ENCODE data around the gene ITGB4. TPM values are rescaled to one million over a fixed set of nuclear protein-coding genes. Genes with fewer than 3 reads are reported as not detected.
A peak's percentile ranks its signal among the peaks of the same experiment; 100 is the strongest.

The ITGB4 gene
- total and polyA plus RNA-seq, 9 of the 15 experiments (the other 6 are each of a cell fraction or from before 2014, with no cell fraction given), result 0.05 to 2.8 (median 0.76) TPM; not detected in 3

DNA sequence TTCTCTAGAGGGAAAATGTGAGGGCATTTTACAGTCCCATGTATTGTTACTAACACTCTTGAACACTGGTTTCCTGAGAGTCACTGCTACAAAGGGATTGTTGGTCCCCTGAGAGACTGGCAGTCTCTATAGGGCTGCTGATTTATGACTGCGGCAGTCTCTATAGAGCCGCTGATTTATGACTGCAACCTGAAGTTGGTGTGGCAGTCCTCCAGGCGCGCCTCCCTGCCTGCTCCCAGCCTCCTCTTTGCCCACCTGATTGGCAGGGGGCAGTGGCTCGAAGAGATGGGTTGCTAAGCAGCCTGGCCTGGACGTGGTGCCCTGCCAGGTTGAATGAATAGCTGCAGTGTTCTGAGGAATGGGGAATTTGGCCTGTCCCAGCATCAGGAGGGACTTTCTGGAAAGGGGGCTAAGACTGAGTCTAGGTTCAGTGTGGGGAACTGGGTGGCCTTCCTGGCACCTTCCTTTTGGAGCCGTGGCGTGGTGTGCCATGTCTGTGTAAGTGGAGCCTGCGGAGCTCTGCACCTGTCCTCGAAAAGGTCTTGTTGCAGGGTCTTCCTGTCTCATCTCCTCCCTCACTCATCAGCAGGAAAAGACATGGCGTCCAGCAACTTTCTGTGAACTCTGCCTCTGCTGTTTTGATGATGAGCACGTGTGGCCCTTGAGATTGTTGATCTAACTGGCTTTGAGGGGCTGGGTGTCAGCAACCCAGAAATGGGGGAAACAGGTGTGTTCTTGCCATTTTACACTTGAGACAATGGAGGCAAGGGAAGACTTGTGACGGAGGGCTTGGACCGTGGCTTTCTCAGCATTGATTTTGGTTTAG, 29.2 kb upstream of the ITGB4 start:
- Histone ChIP-seq H3K4me3 (no peak overlapping the region), H3K27me3 (ENCODE audit: control insufficient read depth in 2 of 2, insufficient read depth in 2 of 2, low read length in 2 of 2) (no peaks in the 10 kb centered on the region), H2AFZ (ENCODE audit: low read depth, low read length) (no peak overlapping the region), H3K9me3 (replicated peaks; ENCODE audit: control insufficient read depth, insufficient read depth, low read depth, low read length) (no peaks in the 10 kb centered on the region), H3K79me2 (ENCODE audit: control insufficient read depth, insufficient read depth, low read length) (0 out of 3 replicates have a peak, but pooled peaks cover 13% of the 10 kb centered on the region), H3K27ac (ENCODE audit: extremely low read depth, low read depth, low read length) (no peak overlapping the region), H3K36me3 (ENCODE audit: control insufficient read depth, insufficient read depth, low read length) (peaks cover 73% of the 10 kb centered on the region), H3K9ac (ENCODE audit: insufficient read depth in 1 of 2, low read depth in 2 of 2, low read length in 2 of 2) (0 out of 4 replicates have a peak overlapping the region, but pooled peaks of 1 of the 2 experiments have one; percentile 50), H3K9me1 (ENCODE audit: control insufficient read depth, insufficient read depth, low read length) (peaks cover 5% of the 10 kb centered on the region), H3K4me2 (ENCODE audit: insufficient read depth, low read length) (no peak overlapping the region), H3K4me1 (replicated peaks in 1 of 2; ENCODE audit: control insufficient read depth in 2 of 2, insufficient read depth in 2 of 2, low read length in 2 of 2) (no peaks in the 10 kb centered on the region; a peak in 1 of 5 replicates), H4K20me1 (replicated peaks; ENCODE audit: control insufficient read depth, insufficient read depth, low read length) (0 out of 2 replicates have a peak, but pooled peaks cover 11% of the 10 kb centered on the region)
- CTCF ChIA-PET (ENCODE audit: low intra/inter-chr PET ratio), result no interaction called here
- ATAC-seq (no peak), FAIRE-seq (no peak), DNase-seq (ENCODE audit: extremely low read depth in 1 of 4, low spot score in 3 of 4) (no peak)
- POLR2A ChIA-PET, result interaction anchor here (0.6 to 1.4 kb wide), 5 partner anchors 8 to 75 kb away, joined by 3 to 13 read pairs (median 3); a partner anchor contains a TSS
- in situ Hi-C loops (cut with MboI) (no loop called here), intact Hi-C loops (cut with micrococcal nuclease) (no loop called here)
- BruUV-seq (replicated peaks), result no TSS peak
- WGBS (ENCODE audit: insufficient coverage, low coverage, missing lambda C conversion rate), result 92% methylated on average over 14 of the region's 14 CpGs
- TF ChIP-seq HIVEP1 (CRISPR knock-in tag; IDR thresholded peaks at IDR 0.05) (no peak), SAFB (IDR thresholded peaks at IDR 0.05; ENCODE audit: borderline replicate concordance, low read depth, low read length) (no peak), ZFX (CRISPR knock-in tag; IDR thresholded peaks at IDR 0.05) (no peak), C11orf30 (IDR thresholded peaks at IDR 0.05; ENCODE audit: low read depth) (no peak), ILK (tag; IDR thresholded peaks at IDR 0.05; ENCODE audit: borderline replicate concordance, low read depth) (no peak), TAF15 (IDR thresholded peaks at IDR 0.05; ENCODE audit: low read depth, low read length) (no peak), ZNF217 (CRISPR knock-in tag; IDR thresholded peaks at IDR 0.05) (no peak), ZNF280B (CRISPR knock-in tag; IDR thresholded peaks at IDR 0.05) (no peak), ZNF133 (CRISPR knock-in tag; IDR thresholded peaks at IDR 0.05) (no peak), ZNF77 (CRISPR knock-in tag; IDR thresholded peaks at IDR 0.05) (no peak), ZBTB1 (CRISPR knock-in tag; IDR thresholded peaks at IDR 0.05; ENCODE audit: borderline replicate concordance, low read depth) (no peak), ZZZ3 (IDR thresholded peaks at IDR 0.05) (no peak), ZNF174 (CRISPR knock-in tag; IDR thresholded peaks at IDR 0.05) (no peak), NRF1 (conservative IDR thresholded peaks at IDR 0.05 in 1 of 2, IDR thresholded peaks at IDR 0.05 in 1 of 2) (no peak), LCOR (CRISPR knock-in tag; IDR thresholded peaks at IDR 0.05) (no peak)
- TF ChIP-seq, protein P1, sequence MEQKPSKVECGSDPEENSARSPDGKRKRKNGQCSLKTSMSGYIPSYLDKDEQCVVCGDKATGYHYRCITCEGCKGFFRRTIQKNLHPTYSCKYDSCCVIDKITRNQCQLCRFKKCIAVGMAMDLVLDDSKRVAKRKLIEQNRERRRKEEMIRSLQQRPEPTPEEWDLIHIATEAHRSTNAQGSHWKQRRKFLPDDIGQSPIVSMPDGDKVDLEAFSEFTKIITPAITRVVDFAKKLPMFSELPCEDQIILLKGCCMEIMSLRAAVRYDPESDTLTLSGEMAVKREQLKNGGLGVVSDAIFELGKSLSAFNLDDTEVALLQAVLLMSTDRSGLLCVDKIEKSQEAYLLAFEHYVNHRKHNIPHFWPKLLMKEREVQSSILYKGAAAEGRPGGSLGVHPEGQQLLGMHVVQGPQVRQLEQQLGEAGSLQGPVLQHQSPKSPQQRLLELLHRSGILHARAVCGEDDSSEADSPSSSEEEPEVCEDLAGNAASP (IDR thresholded peaks at IDR 0.05), result no peak

Measured in K562 (cell line).